Heart left ventricle (tissue), 16 donors: ENCODE measurements around the gene OCRL. TPM values are rescaled to one million over a fixed set of nuclear protein-coding genes. Genes with fewer than 3 reads are reported as not detected.

Experiments
- ATAC-seq, 4 donors: fragments of 200-7000 bp; cut with Tn5 transposase; one replicate each; pipeline ENCODE4 v1.9.1; 2020 to 2022; ENCODE audit warnings: moderate library complexity in 4 of 4, mild to moderate bottlenecking in 3 of 4, moderate number of reproducible peaks in 1 of 4
- DNase-seq, 5 donors: peaks; one replicate each; pipeline ENCODE4 v3.0.0-alpha.2; 2020
- H3K27ac ChIP-seq, 12 donors: fragments of 200-600 bp; sonication (generic) in 4 of 12; one replicate each; pipeline versions ENCODE4 v1.5.0 to v1.8.0; 2016 to 2022; ENCODE audit warnings: mild to moderate bottlenecking in 2 of 12
- H3K27me3 ChIP-seq, 9 donors: fragments of 200-600 bp; sonication (generic) in 2 of 9; one replicate each; pipeline versions ENCODE4 v1.5.1 to v1.8.0; 2016 to 2022; ENCODE audit warnings: mild to moderate bottlenecking in 3 of 9
- H3K36me3 ChIP-seq, 9 donors: fragments of 200-600 bp; sonication (generic) in 2 of 9; one replicate each; pipeline versions ENCODE4 v1.5.0 to v1.8.0; 2018 to 2022; ENCODE audit warnings: mild to moderate bottlenecking in 2 of 9
- H3K4me1 ChIP-seq, 12 donors: fragments of 200-600 bp; sonication (generic) in 4 of 12; one replicate each; pipeline versions ENCODE4 v1.5.0 to v1.8.0; 2016 to 2022; ENCODE audit warnings: mild to moderate bottlenecking in 3 of 12
- H3K4me3 ChIP-seq, 12 donors: fragments of 200-600 bp; sonication (generic) in 4 of 12; one replicate each; pipeline versions ENCODE4 v1.5.0 to v1.8.0; 2017 to 2022; ENCODE audit warnings: mild to moderate bottlenecking in 9 of 12, moderate library complexity in 4 of 12
- H3K9me3 ChIP-seq, 12 donors: fragments of 200-600 bp; sonication (generic) in 4 of 12; one replicate each; pipeline versions ENCODE4 v1.5.0 to v1.8.0; 2016 to 2022; ENCODE audit warnings: mild to moderate bottlenecking in 1 of 12
- CTCF ChIP-seq, 12 donors: fragments of 200-600 bp; sonication (generic) in 4 of 12; IDR thresholded peaks; one replicate each; pipeline versions ENCODE4 v1.5.0 to v1.8.0; 2018 to 2022; ENCODE audit warnings: antibody characterized with exemption in 12 of 12, mild to moderate bottlenecking in 5 of 12
- POLR2A ChIP-seq, 2 donors: fragments of 450-650 bp; IDR thresholded peaks; one replicate each; pipeline ENCODE4 v1.6.1; 2017; ENCODE audit warnings: antibody characterized with exemption in 2 of 2, mild to moderate bottlenecking in 2 of 2, moderate library complexity in 2 of 2
- WGBS, 4 donors: extraction: QIAGEN DNeasy Blood & Tissue Kit in 2 of 4; methylation state at CpG; one replicate each; pipeline versions ENCODE4 v1.1.5 to v1.1.7; 2013 to 2018; 5-methylcytosine and 5-hydroxymethylcytosine counted together
- intact Hi-C, 10 donors: fragments of 100-400 bp; cut with DNase I; formaldehyde crosslinking; loops; one replicate each; pipeline versions ENCODE4 v1.11.1 to v1.14.2; 2022
- polyA plus RNA-seq, 2 donors: library from polyadenylated mRNA; stranded (reverse); fragments of 200-250 nt; gene quantifications; one replicate each; pipeline ENCODE4 v1.2.3, GENCODE V29; 2013
- total RNA-seq, 9 donors: library from RNA; depleted of rRNA in 2 of 9; stranded (reverse); fragments of >200 nt in 2 of 9; fragmentation: NEBNext Ultra II Directional in 3 of 9; extraction: Animal tissue kit (Norgen Biotek cat#: 25700) in 3 of 9; gene quantifications; one replicate each; pipeline versions ENCODE4 v1.1.0 to v1.2.4, GENCODE V29; 2016 to 2023
- donor health status: ischemic (EF 13 %, LVEDD 7.1; RV severe dilation, severe dysfunction).
- donor health status: healthy with polysubstance abuse.
- donor health status: DM: no; HTN: yes; CAD: no.
- donor health status: DM: no; HTN: no; CAD: no.
- donor health status: ischemic (EF 25% LVEDD 6.9; RV normal size, moderate dysfunction).
- donor health status: ischemic (EF 25% LVEDD 5.7; RV mildly dilated, moderate dysfunction).
- donor health status: healthy.
- donor health status: DM: yes; HTN: yes; CAD: no.
- donor health status: ischemic (EF 35%, LVEDD 5.7; RV mildly dilated, moderate dysfunction).
- donor health status: nonischemic (EF 11% LVEDD 7.7; RV severe dilation, severe dysfunction).
- donor health status: DM: yes; HTN: yes; CAD: no.
- donor health status: PGD.
- donor health status: ischemic (EF 29% LVEDD 5.4; RV normal size, mild dysfunction).
- donor health status: nonischemic (EF 23%, LVEDD 6.1; RV moderate dilation, normal function).

The OCRL gene
- total and polyA plus RNA-seq, 11 donors, result 6.4 to 13.7 (median 10.2) TPM

GRCh38 chrX:129495900-129496299 lies 44.2 kb upstream of the OCRL start:
- no peak for ATAC-seq
- Histone ChIP-seq H3K4me3 (no peak overlapping the region), H3K27me3 (peaks cover 0 to 3% (median 0%) of the 10 kb centered on the region in 9 donors), H3K36me3 (peaks cover 0 to 99% (median 23%) of the 10 kb centered on the region in 9 donors), H3K27ac (no peak overlapping the region), H3K9me3 (no peaks in the 10 kb centered on the region), H3K4me1 (no peaks in the 10 kb centered on the region)
- WGBS, 4 donors, result 80 to 97% (median 88%) methylated on average over 5 of the region's 5 CpGs
- no peak for TF ChIP-seq POLR2A (IDR thresholded peaks at IDR 0.05)
- TF ChIP-seq CTCF (IDR thresholded peaks at IDR 0.05), result no peak
- intact Hi-C loops, result no loop called here
- DNase-seq, result no peak

- Histone ChIP-seq H3K9me3 (no peaks in the 10 kb centered on the region), H3K4me3 (no peak overlapping the region), H3K27me3 (peaks cover 0 to 3% (median 0%) of the 10 kb centered on the region in 9 donors), H3K4me1 (no peaks in the 10 kb centered on the region), H3K27ac (no peak overlapping the region), H3K36me3 (peaks cover 0 to 96% (median 22%) of the 10 kb centered on the region in 9 donors)
- TF ChIP-seq CTCF (IDR thresholded peaks at IDR 0.05) (no peak), POLR2A (IDR thresholded peaks at IDR 0.05) (no peak)
- WGBS, 4 donors, result 76 to 96% (median 87%) methylated on average over 6 of the region's 6 CpGs
- ATAC-seq, result no peak
- no peak for DNase-seq
- intact Hi-C loops, result no loop called here
Observed at GRCh38 chrX:129496625-129497024, 43.4 kb upstream of the OCRL start.

GRCh38 chrX:129497146-129497843 lies 42.8 kb upstream of the OCRL start:
- no peak for TF ChIP-seq CTCF (IDR thresholded peaks at IDR 0.05)
- TF ChIP-seq POLR2A (IDR thresholded peaks at IDR 0.05), result no peak
- 56 to 68% (median 62%) methylated on average over 3 of the region's 3 CpGs for WGBS, 4 donors
- no peak for ATAC-seq
- Histone ChIP-seq H3K27me3 (peaks cover 0 to 3% (median 0%) of the 10 kb centered on the region in 9 donors), H3K27ac (no peak overlapping the region), H3K4me1 (no peaks in the 10 kb centered on the region), H3K9me3 (no peaks in the 10 kb centered on the region), H3K36me3 (peaks cover 0 to 96% (median 22%) of the 10 kb centered on the region in 9 donors), H3K4me3 (no peak overlapping the region)
- DNase-seq, result no peak
- intact Hi-C loops, result no loop called here

GRCh38 chrX:129510331-129510730 lies 29.7 kb upstream of the OCRL start:
- no peak for DNase-seq
- H3K27ac ChIP-seq, result no peak overlapping the region
- 60 to 83% (median 74%) methylated on average over 7 of the region's 7 CpGs for WGBS, 4 donors
- no peaks in the 10 kb centered on the region for H3K4me1 ChIP-seq
- no peaks in the 10 kb centered on the region for H3K27me3 ChIP-seq
- no peak overlapping the region for H3K4me3 ChIP-seq
- no peaks in the 10 kb centered on the region for H3K9me3 ChIP-seq
- no peak for TF ChIP-seq POLR2A (IDR thresholded peaks at IDR 0.05)
- TF ChIP-seq CTCF (IDR thresholded peaks at IDR 0.05), result no peak
- intact Hi-C loops, result no loop called here
- H3K36me3 ChIP-seq, result peaks cover 0 to 84% (median 3%) of the 10 kb centered on the region in 9 donors
- no peak for ATAC-seq
